H1 (cell line): ENCODE results near the gene ATP6V1E1.

Experiments used
- BRCA1 ChIP-seq: IDR thresholded peaks from 2 replicates; pipeline ENCODE4 v1.6.1; 2012; ENCODE audit warnings: low read depth, low read length, improper control_type of control experiment
- CTCF ChIP-seq, 3 experiments: IDR thresholded peaks; 1 replicate in 2 of 3; 2 replicates in 1 of 3; pipeline versions ENCODE4 v1.5.1 to v1.6.1; 2011; ENCODE audit warnings: low read length in 3 of 3, mild to moderate bottlenecking in 3 of 3, inconsistent platforms in 2 of 3, low read depth in 1 of 3, moderate library complexity in 1 of 3; ENCODE audit not compliant: insufficient read depth in 1 of 3; ENCODE audit errors: control extremely low read depth in 1 of 3
- EGR1 ChIP-seq: IDR thresholded peaks from 2 replicates; pipeline ENCODE4 v1.6.1; 2011; ENCODE audit warnings: low read depth, low read length, borderline replicate concordance
- EZH2 ChIP-seq: fragments of 200-600 bp; sonication (generic); IDR thresholded peaks from 2 replicates; pipeline ENCODE4 v1.7.1; 2012; ENCODE audit warnings: low read depth, mild to moderate bottlenecking, moderate library complexity, low read length, inconsistent platforms; ENCODE audit not compliant: severe bottlenecking
- MAX ChIP-seq: IDR thresholded peaks from 2 replicates; pipeline ENCODE4 v1.6.1; 2012; ENCODE audit warnings: inconsistent platforms
- POLR2A ChIP-seq, 2 experiments: IDR thresholded peaks; 1 replicate in 1 of 2; 2 replicates in 1 of 2; pipeline ENCODE4 v1.6.1; 2011; ENCODE audit warnings: low read depth in 2 of 2, low read length in 2 of 2, mild to moderate bottlenecking in 2 of 2; ENCODE audit errors: control extremely low read depth in 1 of 2

DNA sequence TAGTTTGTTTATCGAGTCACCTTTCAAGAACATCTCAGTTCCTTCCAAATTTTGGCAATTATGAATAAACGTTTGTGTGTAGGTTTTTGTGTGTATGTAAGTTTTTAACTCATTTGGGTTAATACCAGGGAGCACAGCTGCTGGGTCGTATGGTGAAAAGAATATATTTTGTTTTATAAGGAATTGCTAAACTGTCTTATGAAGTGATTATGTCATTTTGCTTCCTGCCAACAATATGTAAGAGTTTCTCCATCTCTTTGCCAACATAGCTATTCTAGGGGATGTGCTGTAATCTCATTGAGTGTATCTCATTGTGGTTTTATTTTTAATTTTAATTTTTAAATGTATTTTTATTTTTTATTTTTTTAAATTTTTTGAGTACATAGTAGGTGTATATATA is 37.3 kb upstream of the ATP6V1E1 start:
- TF ChIP-seq MAX: no peak
- TF ChIP-seq POLR2A (IDR thresholded peaks at IDR 0.05; ENCODE audit: control extremely low read depth in 1 of 2, low read depth in 2 of 2, low read length in 2 of 2): no peak
- no peak for TF ChIP-seq BRCA1
- no peak for TF ChIP-seq EGR1
- no peak for TF ChIP-seq CTCF (IDR thresholded peaks at IDR 0.05; ENCODE audit: control extremely low read depth in 1 of 3, insufficient read depth in 1 of 3, low read depth in 1 of 3, low read length in 3 of 3)
- TF ChIP-seq EZH2: no peak
